G401.6 (cell line): ENCODE measurements around the gene NKX6-1.
A peak's percentile ranks its signal among the peaks of the same experiment; 100 is the strongest.

Experiments
- FAIRE-seq: peaks from 2 replicates; lab custom pipeline; 2012; peaks lifted over from hg19 to GRCh38; lab: Jason Lieb, UNC

NKX6-1 gene

DNA sequence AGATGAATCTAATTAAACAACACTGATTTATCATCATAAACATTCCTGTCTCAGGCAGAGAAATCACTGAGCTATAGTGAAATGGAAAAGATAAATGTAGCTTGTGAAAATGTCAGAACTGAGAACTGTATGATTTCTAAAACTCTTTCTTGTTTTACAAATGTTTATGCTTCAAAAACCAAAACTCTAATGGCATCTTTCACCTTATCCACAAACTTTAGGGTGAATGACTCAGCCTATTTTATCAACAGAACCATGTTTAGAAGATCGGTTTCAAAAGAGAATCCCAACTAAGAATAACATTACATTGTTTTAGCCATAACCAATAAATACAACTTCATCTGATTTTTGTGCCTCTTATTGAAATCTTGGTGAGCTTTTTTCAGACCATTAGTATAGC is 21.4 kb downstream of the NKX6-1 start:
- FAIRE-seq: no peak

DNA sequence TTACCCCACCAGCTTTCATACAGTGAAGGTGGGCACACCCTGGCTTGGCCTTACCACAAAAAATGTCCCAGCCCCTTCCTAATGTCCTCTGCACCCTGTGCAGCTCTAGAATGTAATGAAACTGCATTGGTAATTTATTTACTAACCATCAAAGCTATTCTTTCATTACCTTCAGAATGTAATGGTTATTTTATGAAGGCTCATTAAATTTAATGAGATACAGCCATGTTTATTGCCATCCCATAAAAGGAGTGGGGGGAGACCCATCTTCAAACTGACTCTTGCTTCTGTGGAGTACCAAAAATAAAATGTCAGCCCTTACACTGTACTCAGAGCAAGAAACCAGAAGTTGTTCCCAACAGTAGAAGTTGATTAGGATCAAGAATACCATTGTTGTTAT is 25.0 kb downstream of the NKX6-1 start:
- FAIRE-seq: no peak

DNA sequence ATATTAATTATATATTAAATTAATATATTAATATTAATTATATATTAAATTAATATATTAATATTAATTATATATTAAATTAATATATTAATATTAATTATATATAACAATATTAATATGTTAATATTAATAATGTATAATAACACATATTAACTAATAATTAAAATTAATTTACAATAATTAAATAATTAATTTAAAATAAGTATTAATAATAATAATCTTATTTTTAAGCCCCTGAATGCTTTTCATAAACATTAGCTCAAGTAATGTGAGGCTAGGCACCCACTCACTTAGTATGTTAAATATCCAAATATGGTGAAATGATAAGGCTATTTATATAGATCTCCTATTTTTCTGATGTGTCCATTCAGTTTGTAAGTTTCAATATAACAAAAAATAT is 26.9 kb downstream of the NKX6-1 start:
- peak; percentile 99 for FAIRE-seq

DNA sequence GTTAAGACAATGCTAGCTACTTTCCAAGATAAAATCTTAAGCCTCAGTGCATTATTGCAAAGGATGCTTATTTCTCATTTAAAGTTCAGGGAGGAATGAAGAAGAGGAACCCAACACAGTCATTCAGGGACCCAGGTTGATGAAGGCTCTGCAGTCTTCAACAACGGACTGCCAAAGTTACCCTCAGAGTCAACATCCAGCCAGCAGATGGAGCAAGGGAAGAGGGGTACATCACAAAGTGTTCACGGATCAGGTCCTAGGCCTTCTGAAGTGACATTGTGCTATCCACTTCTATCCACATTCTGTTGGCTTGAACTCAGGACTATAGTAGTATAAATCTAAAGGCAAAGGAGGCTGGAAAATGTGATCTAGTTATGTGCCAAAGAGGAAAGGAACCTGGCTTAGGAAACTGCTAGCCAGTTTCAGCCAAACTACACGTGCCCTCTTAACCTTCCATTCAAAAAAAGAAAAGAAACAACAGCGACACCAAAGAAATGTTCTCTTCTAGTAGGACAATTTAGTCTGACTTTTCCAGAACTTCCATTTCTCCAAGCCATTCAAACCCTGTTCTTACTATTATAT is 28.8 kb downstream of the NKX6-1 start:
- FAIRE-seq: no peak

DNA sequence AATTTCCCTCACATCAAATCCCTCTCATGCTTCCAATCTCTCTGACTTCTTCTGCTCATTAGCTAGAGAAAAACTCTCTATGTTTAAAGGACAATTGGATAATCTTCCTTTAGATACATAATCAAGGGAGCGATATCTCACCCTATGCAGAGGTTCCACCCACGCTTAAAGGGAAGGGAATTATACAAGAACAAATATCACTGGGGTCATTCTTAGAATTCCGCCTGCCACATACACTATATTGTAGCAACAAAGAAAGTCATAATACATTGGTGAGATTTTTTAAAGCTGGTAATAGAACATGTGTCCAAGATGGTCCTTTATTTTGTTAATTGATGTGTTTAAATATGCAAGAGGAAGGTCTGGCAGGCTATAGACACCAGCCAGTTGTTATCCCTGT is 31.5 kb downstream of the NKX6-1 start:
- FAIRE-seq: no peak

DNA sequence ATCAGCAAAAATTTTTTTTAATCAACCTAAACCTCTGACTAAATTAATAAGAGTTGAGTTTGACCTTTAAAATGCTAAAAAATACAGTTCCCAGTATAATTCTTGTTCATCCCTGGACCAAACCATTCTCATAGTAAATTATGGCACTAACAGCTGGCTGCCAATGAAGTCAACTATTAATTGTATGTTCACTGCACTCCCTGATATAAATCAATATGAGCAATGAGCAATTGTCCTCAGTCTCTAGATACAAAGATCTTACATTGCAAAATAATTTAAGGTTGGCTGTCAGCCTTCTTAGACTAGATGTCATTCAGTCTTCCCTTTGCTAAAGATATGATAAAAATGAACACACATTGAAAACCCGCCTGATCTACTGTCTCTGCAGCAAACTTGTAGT is 39.3 kb downstream of the NKX6-1 start:
- FAIRE-seq: no peak

DNA sequence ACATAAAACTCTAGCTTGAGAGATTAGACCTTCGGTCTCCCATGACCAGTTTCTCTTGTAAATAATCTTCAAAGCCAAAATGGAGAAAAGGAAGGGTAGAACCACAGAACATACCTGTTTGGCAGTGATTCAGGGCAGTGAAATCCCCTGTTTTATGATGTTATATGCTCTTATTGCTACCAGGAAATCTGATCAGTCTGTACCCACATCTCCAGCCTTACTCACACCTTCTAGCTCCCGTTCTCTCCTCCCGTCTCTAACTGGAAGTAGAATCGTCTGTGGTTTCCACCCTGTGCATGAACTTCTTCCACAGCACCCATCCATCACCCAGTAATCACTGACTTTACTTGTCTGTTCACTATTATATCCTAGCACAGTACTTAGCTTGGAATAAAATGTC is 42.9 kb downstream of the NKX6-1 start:
- FAIRE-seq: no peak

DNA sequence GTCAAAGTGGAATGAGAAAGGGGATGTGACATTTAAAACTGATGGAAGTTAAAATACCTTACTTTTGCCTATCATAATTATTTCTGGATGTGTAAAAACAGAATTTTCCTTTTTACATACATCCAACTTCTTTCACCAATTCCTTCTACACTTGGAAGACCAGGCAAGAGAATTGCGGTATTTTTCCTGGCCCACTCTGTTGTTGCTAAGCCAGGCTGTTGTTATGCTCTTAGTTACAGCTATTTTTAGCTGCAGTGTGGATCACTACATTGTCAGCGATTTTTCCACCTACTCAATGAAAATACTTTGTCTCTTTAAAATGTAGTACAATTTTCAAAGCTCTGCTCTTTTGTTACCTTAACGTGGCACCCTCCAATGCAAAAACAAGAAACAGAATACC is 43.4 kb downstream of the NKX6-1 start:
- no peak for FAIRE-seq

DNA sequence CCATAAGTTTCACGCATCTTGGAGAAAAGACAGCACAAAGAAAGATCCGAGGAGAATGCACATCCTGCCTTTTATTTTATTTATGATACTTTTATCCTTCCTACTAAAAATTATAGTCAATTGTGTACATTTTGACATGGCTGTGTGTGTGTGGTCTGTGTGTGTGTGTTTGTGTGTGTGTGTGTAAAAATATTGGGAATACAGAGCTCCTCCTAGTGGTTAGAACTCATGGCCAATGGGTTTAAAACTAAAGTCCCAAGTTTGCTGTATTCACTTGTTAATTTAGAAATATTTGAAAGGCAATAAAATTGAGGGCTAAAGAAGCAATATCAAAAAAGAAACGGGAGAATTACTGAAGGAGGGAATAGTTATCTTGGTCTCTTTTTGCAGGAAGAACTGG is 47.5 kb downstream of the NKX6-1 start:
- no peak for FAIRE-seq

DNA sequence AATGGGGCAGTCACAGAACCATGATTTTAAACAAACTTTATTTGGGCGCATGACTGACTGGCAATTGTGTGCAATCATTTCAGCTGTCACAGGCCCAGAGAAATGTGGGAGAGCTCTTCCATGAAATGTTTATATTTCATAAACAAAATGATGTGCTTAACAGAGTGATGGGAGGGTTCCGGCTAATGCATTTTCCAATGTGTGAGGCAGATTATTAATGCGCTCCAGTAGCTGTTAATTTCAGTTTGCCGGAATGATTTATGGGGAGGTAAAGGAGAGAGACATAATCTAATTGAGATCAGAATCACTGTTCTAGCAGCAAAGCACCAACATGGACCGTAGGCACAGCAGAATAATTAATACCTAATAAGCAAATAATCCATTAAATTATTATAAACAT is 55.6 kb downstream of the NKX6-1 start:
- FAIRE-seq: no peak

DNA sequence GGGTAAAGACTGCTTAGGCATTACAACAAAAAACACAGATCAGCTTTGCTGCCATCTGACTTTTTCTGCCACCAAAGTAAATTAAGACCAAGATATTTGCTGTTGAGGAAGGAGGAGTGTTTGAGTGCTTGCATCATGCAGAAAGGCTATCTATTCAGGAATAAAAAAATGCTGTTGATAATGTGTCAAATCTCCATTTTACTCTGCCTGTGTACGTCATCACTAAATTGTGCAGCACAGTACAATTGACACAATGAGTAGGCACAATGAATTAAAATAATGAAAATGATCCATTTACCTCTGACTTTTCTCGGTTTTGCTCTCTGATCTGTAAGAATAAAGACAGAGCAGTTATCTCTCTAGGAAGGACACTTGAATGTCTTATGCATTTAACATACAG is 56.3 kb downstream of the NKX6-1 start:
- FAIRE-seq: no peak
